HG02970 (cell line): ENCODE data around the gene ZNF618.

Experiments used
- ATAC-seq: cut with Tn5 transposase; IDR thresholded peaks from one replicate; pipeline ENCODE4 v1.9.1; 2021; ENCODE audit warnings: mild to moderate bottlenecking, moderate library complexity, moderate number of reproducible peaks; ENCODE audit not compliant: unreplicated experiment, low FRiP score

ZNF618 gene

DNA sequence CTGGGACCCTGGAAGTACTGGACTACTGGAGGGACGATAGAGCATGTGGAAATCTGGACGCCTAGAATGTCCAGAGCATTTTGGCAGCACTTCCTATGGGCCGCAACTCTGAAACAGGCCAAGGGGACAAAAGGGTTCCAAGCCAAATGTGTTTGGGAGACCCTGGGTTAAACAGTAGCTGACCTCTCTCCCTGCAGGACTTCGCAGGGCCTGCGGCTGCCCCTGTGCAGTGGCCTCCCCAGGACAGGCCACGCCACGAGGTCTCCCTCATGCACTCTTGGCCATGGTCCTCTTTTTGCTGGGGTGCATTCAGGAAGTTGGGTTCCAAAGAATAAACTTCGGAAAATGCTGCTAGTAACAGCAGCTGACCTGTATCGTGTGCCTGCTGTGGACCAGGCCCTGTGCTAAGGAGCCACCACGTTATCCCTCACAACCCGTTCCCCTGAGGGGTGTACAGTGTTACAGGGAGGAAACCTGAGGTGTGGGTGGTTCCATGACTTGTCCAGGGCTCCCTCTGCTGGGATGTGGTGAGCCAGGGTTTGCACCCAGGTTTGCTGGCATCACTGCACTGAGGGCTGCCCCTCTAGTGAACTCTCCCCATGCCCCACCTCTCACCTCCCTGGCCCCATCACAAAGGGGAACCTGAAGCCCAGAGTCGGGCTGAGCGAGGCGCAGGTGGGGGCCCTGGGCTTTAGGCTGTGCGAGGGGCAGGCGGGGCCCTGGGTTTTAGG lies 122.6 kb downstream of the ZNF618 start:
- ATAC-seq = no peak

DNA sequence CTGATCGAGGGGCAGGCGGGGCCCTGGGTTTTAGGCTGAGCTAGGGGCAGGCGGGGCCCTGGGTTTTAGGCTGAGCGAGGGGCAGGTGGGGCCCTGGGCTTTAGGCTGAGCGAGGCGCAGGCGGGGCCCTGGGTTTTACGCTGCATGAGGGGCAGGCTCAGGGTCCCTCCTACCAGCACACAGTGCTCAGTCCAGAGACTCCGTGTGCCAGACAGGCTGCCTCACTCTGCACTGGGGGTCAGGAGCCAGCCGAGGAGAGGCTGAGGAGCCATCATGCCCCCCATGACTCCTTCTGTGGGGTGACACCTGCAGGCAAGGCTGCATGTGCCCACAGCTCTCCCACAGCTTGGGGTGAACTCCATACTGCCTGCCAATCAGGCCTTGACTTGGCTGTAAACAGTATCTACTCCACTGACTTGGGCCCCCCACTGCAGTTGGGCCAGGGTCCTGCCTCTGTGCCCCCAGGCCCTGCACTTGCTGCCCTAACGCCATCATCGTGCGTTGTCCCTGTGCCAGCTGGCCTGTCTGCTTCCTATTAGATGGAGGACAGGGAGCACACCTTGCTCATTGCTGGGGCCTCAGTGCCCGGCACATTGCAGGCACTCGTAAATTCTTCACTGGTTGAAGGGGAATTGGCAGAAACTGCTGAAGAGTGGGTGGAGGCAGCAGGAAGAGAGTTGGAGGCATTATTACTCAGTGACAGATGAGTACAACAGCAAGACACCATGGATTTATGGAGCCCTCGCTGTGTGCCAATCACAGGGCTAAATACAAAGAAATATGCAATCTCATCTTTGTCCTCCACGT lies 123.3 kb downstream of the ZNF618 start:
- ATAC-seq = no peak

GRCh38 chr9:114000063-114000454 lies 124.0 kb downstream of the ZNF618 start:
- ATAC-seq = no peak

- no peak for ATAC-seq
Observed at GRCh38 chr9:114000671-114001409, 124.7 kb downstream of the ZNF618 start.

DNA sequence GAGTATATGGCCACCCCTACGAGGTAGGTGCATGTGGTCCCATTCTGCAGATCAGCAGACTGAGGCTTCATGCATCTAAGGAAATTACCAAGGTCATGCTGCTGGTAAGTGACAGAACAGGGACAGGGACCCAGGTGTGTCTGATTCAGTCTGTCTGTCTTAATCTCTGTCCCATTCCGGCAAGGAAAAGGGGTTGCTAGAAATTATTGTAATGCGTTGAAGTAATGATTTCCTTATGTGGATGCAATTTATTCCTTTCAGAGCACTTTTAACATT lies 125.2 kb downstream of the ZNF618 start:
- ATAC-seq = no peak

- no peak for ATAC-seq
Observed at GRCh38 chr9:114001794-114002261, 125.7 kb downstream of the ZNF618 start.

GRCh38 chr9:114002271-114002985 lies 126.3 kb downstream of the ZNF618 start:
- no peak for ATAC-seq

DNA sequence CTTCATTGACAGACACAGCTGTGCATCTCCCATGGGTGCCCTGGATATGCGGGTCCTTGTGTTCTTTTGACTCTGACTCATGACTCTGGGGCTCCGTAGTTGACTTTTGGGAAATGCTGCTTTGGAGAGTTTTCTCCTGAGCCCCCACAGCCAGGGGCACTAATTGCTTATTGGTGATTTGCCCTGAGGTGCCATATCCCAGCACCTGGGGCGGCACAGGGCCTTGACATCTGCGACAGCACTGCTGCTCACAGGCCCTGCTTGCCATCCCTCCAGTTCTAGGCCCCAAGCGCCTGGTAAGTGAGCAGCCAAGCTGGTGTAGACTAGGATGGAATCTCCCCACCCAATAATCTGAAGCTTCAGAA lies 126.9 kb downstream of the ZNF618 start:
- ATAC-seq = no peak

- ATAC-seq = no peak
Observed at GRCh38 chr9:114003351-114003750, 127.2 kb downstream of the ZNF618 start.

- no peak for ATAC-seq
Observed at GRCh38 chr9:114003758-114004157, 127.6 kb downstream of the ZNF618 start.

- no peak for ATAC-seq
Observed at GRCh38 chr9:114004221-114004716, 128.2 kb downstream of the ZNF618 start.

GRCh38 chr9:114005371-114006154 lies 129.5 kb downstream of the ZNF618 start:
- no peak for ATAC-seq

DNA sequence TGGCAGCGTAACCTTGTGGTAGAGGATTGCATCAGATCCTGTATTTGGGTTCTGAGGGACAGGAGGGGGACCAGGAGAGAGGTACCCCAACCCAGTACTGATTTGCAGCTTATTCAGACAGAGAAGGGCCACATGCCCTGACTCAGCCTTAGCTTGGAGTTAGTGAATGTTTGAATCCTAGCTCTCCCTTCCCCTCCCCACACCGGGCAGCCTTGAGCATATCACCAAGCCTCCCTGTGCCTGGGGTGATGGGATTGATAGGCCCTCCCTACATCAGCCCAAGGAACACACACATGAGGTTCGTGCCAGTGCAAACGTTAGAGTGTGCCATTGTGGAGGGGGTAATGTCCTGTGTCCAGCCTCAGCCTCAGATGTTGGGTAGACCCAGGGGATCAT lies 130.0 kb downstream of the ZNF618 start:
- no peak for ATAC-seq

DNA sequence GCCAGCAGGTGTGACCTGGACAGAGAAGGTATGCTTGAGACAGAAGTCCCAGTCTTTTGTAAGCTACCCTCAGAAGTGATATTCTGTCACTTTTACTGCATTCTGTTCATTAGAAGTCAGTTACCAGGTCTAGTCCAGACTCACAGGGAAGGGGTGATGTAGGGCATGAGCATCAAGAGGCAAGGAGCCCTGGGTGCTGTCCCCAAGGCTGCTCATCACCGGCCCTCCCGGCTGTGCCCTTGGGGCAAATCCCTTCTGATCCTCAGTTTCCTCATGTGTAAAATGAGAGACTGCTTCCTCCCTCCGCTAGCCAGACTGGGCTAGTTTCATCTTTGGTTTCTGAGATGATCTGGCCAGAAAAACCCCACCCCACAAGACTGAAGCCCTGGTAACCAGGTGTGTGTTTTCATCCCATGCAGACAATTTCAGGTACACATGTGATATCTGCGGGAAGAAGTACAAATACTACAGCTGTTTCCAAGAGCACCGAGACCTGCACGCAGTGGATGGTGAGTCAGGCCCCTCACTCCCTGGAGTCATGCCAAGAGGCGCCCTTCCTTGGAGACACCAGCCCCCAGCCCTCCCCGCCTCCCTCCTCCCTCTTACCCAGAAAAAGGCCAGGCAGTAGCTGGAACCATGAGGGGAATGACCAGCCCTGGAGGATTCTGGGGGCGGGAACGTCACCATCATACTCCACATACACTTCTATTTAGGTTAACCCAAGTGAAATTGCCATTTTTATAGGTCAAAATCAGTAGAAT lies 131.0 kb downstream of the ZNF618 start:
- no peak for ATAC-seq

DNA sequence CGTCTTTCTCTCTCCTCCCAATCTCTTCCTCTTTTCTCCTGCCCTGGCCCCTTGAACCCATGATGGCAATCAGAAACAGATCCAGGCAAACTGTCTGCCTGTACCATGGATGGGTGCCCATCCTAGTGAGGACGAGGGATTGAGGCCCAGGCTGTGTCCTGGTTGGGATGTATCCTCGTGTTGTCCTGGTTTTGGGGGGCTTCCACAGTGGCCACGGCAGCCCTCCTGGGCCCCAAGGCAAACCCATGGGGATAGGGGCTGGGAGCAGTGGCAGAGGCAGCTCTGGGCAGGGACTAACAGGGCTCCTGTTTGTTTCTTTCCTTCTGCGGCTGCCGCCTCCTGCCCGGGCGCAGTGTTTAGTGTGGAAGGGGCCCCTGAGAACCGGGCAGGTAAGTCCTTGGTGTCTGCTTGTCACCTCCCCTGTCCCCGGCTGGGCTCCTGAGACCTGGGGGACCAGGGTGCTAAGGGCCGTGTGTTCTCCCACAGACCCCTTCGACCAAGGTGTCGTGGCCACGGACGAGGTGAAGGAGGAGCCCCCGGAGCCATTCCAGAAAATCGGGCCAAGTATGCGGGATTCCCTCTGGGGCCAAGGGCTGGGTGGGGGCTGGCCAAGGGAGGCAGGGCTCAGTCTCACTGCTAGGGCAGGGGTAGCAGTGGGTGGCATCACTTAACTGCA lies 132.0 kb downstream of the ZNF618 start:
- ATAC-seq = no peak

GRCh38 chr9:114008667-114009410 lies 132.7 kb downstream of the ZNF618 start:
- no peak for ATAC-seq

DNA sequence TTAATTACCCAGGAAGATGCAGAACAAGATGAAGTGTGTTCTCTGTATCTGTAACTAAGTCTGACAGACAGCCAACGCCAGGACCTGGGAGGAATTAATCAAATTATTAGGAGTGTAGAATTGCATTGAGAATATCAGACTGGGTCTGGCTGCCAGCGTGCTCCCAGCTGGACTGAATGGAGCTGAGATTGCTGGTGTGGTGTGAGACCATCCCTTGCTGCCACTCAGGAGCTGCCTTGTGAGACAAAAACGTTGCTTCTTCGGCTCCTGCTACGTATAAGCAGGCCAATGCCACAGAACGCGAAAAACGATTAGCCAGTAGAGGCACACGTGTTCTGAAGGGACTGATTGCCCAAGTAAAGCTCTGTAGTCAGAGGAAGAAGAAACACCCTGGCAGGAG lies 135.2 kb downstream of the ZNF618 start:
- ATAC-seq = no peak

GRCh38 chr9:114012126-114012525 lies 136.0 kb downstream of the ZNF618 start:
- no peak for ATAC-seq
